Activated naive CD8-positive, alpha-beta T cell treated with anti-CD3 and anti-CD28 coated beads, Interleukin-2, amount 50 U/mL, for 16 hours (primary cell): ENCODE data around the gene ACSF2.
"Not testable (repeated sequence)": the region's sequence is repeated elsewhere in the genome, so short reads cannot be mapped to it uniquely, and the experiment has no call there.

Experiments used
- DNase-seq: peaks from one replicate; pipeline ENCODE4 v3.0.0-alpha.2; 2020; ENCODE audit warnings: low read depth, low spot score

ACSF2 gene

DNA sequence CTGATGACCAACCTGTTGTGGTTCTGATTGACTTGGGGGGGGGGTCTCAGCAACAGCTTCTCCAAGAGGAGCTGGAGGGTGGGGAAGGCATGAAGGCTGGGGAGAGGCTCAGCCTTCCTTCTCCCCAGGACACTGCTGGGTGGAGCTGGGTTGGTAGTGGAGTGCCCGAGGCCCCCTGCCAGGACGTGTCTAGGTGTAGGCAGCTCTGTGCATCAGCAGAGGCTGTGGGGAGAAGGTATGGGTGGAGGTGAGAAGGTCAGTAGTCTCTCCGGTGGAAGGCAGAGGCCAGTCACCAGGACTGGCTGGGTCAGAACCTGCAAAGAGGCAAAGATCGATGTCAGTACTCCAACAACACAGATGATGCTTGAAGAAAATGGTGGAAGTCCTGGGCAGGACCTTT lies 38.7 kb downstream of the ACSF2 start:
- DNase-seq, result no peak

DNA sequence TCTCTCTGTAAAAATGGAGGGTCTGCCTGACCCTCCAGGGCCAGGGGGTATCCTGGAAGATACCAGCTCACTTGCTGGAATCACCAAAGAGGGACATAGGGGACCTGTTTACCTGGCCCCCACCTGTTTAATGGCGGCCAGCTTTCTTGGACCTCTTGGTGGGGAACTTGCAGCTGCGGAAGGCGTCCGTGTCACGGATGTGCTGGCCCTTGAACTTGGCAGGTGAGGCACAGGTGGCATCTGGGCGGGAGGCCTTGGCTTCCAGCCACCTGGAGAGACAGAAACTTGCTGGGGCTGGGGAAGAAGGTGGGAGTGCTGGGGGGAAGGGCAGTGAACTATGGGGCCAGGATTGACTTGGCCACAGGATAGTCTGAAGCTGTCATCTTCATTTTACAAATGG lies 39.2 kb downstream of the ACSF2 start:
- DNase-seq, result no peak

DNA sequence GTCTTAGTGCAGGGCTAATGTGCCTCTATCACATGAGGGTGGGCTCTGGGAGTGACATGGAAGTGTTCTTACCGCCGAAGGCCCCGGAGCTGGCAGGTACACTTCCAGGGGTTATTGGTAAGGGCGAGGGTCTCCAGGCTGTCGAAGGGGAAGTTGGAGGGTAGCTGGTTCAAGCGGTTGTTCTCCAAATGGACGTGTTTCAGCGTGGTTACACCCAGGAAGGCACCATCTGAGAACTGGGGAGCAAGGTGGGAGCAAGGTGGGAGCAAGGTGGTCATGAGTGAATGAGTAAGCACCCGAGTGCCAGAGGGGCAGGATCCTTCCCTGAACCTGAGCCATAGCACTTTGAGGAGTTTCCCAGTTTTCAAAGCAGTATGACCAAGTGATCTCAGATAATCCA lies 39.6 kb downstream of the ACSF2 start:
- no peak for DNase-seq

DNA sequence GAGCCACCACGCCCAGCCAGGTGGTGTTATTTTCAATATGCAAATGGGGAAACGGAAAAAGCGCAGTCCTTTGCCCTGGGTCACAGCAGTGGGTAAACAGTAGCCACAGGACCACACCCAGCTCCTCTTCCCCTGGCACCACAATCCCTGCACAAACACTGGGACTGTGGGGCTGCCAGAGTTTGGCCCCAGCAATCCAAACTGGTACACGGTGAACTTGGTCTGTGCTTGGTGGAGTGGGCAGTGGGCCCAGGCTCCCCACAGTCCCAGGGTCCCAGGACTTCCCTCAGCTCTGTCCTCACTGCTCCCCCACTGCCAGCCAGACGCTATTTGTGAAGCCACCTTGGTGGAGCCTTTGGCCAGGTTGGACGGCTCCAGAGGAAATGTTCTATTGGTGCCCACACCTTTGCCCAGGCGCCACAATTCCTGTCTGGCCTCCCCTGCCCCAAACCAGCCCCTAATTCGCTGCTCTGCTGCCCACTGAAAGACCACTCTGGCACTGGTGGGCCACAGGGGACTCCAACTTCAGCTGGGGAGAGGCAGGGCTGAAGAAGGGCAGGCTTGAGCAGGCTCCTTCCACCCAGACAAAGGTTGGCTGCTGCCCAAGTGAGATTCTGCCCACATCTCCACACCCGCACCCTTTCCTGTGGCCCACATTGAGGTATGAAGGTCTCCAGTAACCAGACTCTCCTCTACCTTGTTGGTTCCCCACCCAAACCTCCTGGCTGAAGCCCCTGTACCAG lies 40.5 kb downstream of the ACSF2 start:
- no peak for DNase-seq

DNA sequence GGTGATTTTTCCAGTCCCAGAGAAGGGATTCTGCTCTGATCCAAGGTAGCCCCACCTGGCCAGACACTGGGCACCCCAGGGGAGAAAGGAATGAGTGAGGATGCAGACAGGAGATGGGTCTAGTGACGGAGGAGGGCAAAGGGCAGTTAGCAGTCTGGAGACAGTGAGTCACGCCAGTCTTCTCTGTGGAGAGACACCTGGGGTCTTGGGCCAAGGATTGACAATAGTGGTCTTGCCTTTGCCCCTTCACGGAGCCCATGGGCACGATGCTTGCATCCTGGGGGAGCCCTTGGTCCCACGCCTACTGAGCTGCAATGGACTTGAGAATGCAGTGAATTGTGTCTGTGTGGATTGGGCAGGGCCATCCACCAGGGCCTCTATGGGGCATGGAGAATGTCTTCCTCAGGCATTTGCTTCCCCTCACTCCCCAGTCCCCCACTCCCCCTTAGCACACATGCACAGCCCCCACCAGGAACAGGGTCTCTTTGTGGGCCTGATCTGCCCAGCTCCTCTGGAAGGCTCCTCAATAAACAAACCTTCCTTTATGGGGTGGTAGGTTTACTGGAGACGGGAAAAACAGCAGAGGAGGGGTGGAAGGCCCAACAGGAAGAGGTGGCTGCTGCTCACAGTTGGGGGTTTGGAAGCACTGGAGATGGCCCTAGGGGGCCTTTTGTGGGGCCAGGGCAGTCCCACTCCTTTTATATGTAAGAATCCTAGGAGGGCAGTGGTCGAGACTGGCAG lies 41.3 kb downstream of the ACSF2 start:
- DNase-seq, result no peak

DNA sequence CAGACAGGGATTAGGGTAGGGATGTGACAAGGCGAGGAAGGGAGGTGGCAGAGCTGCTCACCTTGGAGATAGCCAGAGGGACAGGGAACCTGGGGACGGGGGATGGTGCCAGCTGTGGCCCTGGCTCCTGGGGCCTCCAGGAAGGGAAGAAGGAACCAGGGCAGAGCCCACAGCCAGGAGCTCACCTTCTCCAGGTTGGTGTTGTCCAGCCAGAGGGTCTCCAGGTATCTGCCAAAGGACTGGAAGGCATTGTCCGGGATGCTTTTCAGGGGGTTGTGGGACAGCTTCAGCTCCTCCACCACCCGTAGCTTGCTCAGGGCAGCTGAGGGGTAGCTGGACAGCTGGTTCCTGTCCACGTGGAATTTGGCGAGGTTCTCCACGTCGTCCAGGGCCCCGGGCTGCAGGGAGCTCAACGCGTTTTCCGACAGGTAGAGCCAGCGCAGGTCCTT lies 41.9 kb downstream of the ACSF2 start:
- no peak for DNase-seq

DNA sequence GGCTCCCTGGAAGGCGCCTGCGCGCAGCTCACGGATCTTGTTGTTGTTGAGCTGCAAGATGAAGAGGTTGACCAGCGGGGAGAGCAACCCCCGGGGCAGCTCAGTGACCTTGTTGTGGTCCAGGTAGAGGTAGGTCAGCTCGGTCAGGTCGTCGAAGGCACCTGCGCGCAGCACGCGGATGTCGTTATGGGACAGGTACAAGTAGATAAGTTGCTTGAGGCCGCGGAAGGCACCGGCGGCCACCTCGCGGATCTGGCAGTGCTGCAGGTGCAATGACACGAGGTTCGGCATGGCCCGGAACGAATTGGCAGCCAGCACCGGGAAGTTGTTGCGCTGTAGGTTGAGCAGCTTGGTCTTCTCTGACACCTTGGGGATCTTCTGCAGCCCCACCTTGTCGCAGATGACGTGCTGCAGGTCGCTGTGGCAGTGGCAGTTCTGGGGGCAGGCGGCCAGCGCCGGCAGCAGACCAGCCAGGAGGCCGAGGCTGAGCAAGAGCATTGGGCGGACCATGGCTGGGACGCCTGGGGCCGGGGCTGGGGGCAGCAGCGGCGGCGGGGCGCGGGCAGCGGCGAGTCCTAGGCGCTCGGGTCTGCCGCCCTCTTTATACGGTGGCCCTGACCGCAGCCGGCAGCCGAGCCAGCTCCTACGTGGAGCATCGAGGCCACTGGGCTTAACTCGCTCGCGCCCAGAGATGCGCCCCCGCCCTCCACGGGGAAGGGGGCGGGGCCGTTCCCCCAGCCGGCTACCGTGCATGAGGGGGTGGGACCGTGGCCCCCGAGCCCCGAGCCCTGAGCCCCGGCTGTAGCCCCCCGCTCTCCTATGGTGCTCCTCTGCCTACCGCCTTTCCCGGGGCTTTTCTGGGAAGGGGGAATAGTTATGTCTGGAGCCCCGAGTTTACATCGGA lies 42.5 kb downstream of the ACSF2 start, which contains the start of gene CHAD:
Gene CHAD (minus strand): TSS at position 577 of the 904 bp plus-strand sequence. CDS start 67 bp downstream, at position 510.
- no peak for DNase-seq

DNA sequence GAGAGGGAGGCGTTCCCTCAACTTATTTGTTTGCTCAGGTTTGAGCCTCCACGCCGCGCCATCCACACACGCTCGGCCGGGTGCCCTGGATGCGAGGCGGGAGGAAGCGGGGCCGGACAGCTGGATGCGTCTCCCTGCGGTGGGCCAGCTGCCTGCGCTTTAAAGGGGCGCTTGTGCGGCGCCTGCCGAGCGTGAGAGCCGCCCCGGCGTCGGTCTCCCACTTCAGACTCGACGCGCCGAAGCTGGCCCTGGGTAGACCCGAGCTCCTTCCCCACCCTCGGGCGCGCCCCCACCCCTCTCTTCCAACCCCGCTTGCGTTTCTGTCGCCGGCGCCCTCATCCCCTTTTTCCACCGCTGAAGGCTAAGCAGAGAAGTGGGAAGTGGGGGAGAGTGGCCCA lies 43.2 kb downstream of the ACSF2 start:
- DNase-seq, result no peak

DNA sequence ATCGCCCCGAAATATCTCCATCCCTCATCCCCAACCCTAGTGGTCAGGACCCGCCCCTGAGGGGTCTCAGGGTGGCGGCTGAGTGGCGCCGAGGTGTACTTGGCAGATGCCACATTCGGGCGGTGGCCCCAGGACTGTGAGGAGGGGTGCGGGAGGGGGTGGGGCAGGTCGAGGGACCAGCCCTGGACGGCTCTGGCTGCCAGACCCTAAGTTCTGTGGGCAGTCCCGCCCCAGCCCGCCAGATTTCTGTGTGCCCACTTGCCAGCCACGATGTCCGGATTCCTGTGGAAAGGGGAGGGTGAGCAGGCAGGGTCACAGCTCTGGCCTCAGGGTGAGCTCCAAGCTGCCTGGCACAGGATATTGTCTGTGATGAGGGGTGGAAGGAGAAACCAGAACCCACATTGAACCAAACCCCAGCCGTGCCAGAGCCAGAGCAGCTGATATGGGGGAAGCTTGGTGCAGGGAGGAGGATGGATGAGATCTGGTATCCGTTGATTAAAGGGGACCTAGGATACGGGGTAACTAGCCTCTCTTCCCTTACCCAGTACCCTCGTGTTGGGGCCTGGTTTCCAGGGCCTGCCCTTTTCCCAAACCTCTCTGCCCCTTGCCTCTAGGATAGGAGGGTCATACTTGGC lies 43.8 kb downstream of the ACSF2 start:
- no peak for DNase-seq

DNA sequence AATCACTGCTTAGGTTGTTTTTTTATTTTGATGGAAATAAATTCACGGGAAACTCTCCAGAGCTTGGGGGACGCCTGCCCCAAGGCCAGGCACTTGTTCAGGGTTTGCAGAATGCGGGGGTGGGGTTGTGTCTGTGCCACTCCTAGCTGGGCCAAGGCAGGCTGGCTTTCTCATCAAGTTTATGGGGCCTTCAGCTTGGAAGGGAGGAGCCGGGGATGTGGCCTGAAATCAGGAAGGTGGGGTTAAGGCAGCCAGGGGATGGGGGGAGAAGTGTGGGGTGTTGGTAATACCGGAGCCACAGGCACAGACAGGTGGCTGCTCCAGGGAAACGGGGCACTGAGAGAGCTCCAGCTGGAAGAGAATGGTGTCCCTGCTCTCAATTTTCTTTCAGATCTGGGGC lies 44.4 kb downstream of the ACSF2 start:
- no peak for DNase-seq

DNA sequence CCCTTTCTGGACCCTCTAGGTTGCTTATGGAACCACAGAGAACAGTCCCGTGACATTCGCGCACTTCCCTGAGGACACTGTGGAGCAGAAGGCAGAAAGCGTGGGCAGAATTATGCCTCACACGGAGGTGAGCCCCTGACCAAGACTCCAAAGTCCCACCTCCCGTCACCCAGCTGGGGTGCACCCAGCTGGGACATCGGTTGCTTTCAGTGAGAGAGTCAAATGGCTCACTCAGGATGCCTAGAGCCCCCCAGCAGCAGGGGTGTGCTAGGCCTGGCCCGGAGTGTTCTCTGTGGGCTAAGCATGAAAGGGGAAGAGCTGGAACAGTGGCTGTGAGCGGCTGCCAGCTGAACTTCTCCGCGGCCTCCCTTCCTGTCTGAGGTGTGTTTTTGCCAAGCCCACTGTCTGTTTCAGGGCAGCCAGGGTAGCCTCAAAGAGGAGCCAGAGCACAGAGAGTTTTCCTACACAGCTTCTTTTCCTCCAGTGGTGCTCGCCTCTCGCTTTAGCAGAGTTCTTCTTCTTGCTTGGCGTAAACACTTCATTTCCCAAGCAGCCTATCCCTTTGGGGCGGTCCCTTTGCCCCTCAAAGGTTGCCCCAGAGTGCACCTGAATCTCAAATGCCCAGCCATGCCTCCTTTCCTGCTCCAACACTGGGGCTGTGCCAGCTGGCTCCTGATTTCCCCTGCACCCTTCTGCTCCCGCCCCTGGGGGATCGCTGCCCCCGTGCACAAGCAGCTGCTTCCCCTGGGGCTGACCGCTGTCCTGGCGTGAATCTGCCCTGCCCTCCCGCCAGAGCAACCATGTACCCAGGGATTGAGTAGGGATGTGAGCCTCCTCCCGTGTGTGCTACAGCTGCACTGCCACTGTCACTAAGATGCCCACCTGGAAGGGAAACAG lies 45.2 kb downstream of the ACSF2 start:
- no peak for DNase-seq

DNA sequence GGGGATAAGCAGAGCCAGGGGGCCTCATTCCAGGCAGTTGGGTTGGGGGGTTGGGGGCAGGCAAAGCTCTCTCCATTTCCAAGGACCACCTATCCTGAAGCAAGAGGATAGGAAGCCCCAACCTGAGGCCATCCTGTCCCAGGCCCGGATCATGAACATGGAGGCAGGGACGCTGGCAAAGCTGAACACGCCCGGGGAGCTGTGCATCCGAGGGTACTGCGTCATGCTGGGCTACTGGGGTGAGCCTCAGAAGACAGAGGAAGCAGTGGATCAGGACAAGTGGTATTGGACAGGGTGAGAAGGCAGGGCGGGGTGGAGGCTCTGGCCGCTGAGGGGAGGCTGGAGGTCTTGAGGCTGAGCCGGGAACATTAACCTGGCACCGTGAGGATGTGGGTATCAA lies 46.3 kb downstream of the ACSF2 start:
- no peak for DNase-seq

DNA sequence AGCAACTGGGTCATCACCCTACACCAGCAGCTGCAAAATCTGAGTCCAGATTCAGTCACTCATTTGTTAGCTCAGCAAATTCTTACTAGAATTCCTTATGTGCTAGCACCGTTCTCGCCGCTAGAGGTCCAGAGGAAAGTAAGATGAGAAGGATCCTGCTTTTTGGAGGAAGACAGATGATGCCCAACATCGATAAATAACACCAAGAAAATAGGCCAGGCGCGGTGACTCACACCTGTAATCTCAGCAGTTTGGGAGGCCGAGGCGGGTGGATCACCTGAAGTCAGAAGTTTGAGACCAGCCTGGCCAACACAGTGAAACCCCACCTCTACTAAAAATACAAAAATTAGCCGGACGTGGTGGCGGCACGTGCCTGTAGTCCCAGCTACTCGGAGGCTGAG lies 46.7 kb downstream of the ACSF2 start:
- not testable (repeated sequence) for DNase-seq

DNA sequence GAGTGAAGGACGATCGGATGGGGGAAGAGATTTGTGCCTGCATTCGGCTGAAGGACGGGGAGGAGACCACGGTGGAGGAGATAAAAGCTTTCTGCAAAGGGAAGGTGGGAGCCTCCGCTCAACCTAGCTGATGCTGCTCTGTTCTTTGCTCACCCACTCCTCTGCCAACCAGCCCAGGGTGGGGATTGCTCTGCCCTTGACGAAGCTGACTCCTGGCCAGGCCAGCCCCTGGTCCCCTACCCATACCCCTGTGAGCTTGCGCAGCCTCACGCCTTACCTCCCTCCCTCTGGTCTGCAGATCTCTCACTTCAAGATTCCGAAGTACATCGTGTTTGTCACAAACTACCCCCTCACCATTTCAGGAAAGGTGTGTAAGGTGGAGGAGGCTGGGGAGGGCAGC lies 47.9 kb downstream of the ACSF2 start:
- no peak for DNase-seq

DNA sequence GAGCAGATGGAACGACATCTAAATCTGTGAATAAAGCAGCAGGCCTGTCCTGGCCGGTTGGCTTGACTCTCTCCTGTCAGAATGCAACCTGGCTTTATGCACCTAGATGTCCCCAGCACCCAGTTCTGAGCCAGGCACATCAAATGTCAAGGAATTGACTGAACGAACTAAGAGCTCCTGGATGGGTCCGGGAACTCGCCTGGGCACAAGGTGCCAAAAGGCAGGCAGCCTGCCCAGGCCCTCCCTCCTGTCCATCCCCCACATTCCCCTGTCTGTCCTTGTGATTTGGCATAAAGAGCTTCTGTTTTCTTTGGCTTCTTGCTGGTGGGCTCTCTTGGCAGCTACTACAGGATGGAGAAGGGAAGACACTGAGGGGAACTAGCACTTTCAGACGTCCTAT lies 48.5 kb downstream of the ACSF2 start:
- DNase-seq, result no peak

DNA sequence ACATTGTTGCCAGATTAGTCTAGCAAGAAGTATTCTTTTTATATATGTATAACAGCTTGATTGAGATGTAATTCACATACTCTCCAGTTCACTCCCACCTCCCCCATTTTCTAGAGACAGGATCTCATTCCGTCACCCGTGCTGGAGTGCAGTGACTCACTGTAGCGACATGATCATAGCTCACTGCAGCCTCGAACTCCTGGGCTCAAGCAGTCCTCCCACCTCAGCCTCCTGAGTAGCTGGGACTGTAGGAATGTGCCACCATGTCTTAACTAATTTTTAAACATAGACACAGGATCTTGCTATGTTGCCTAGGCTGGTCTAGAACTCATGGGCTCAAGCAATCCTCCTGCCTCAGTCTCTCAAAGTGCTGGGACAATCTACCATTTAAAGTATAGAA lies 49.3 kb downstream of the ACSF2 start:
- DNase-seq, result no peak

DNA sequence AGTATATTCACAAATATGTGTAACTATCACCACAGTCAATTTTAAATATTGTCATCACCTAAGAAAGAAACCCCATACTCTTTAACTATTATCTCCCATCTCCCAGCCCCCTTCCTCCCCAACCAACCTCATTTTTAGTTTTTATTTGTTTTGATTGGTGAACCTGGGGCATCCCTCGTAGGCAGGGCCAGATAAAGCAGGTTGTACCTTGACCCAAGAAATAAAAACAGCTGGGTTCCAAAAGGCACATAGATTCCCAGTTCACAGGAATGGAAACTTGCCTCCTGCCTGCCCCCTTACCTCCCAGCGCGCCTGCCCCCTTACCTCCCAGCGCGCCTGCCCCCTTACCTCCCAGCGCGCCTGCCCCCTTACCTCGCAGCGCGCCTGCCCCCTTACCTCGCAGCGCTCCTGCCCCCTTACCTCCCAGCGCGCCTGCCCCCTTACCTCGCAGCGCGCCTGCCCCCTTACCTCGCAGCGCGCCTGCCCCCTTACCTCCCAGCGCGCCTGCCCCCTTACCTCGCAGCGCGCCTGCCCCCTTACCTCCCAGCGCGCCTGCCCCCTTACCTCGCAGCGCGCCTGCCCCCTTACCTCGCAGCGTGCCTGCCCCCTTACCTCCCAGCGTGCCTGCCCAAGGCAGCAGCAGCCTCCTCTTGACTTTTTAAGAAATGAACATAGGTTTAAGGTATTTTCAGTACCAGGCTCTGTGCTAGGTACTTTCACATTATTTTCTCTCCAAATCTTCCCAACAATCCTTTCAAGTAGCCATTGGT lies 49.9 kb downstream of the ACSF2 start:
- DNase-seq, result not testable (repeated sequence)

DNA sequence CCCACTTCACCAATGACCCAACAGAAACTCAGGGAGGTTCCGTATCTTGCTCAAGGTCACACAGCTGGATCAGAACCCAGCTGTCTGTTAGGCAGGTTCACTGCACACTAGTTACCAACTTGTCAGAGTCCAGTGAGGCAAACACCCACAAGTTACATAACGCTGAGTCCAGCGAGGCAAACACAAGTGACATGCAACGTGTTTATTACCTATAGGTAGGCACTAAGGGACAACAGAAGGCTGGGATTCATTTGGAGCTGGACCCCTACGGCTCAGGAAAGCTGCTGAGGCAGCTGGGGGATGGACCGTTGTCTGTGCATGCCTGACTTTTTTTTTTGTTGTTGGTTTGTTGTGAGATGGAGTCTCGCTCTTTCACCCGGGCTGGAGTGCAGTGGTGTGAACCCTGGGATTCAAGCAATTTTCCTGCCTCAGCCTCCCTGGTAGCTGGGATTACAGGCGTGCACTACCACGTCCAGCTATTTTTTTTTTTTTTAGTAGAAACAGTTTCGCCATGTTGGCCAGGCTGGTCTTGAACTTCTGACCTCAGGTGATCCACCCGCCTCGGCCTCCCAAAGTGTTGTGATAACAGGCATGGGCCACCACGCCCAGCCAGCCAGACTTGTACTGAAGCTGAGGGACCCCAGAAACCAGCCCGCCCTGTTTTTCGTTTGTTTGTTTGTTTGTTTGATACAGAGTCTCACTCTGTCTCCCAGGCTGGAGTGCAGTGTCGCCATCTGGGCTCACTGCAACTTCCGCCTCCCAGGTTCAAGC lies 50.7 kb downstream of the ACSF2 start:
- no peak for DNase-seq

DNA sequence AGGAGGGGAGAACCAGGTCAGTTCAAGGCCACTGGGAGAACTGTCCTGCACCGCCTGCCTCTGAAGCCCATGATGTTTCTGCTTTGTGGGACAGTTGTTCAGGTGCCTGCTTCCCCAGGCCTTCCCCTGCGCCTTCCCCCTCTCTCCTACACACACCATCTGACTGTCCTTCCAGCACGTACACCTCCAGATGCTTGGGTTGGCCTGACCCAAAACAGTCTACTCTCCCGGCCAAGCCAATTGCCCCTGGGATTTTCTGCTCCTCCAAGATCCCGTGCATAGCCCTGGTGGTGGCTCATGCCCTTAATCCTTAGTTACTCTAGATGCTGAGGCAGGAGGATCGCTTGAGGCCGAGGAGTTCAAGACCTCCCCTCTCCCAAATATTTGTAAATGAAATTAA lies 52.0 kb downstream of the ACSF2 start:
- DNase-seq, result no peak
